SU-DHL-6 (cell line): Measurements from ENCODE around the gene BRD3OS.

ENCODE experiments used
- H2AFZ ChIP-seq: fragments of 200-600 bp; sonication (generic); 2 replicates; pipeline ENCODE4 v1.6.1; 2014; ENCODE audit warnings: low read depth, mild to moderate bottlenecking, moderate library complexity, mixed read lengths, antibody characterized with exemption, low read length; ENCODE audit not compliant: severe bottlenecking
- H3F3A ChIP-seq: fragments of 200-600 bp; shearing (Covaris generic); 2 replicates; pipeline ENCODE4 v1.6.0; 2016; ENCODE audit warnings: antibody characterized with exemption, mild to moderate bottlenecking; ENCODE audit not compliant: insufficient read depth
- H3K27ac ChIP-seq: fragments of 200-600 bp; sonication (generic); 2 replicates; pipeline ENCODE4 v1.5.1; 2016; ENCODE audit warnings: low read depth, mild to moderate bottlenecking, low read length, moderate library complexity, mixed read lengths
- H3K27me3 ChIP-seq: fragments of 200-600 bp; sonication (generic), shearing (Covaris generic); 2 replicates; pipeline ENCODE4 v1.6.0; 2014; ENCODE audit warnings: mild to moderate bottlenecking, low read length
- H3K36me3 ChIP-seq: fragments of 200-600 bp; sonication (generic); 2 replicates; pipeline ENCODE4 v1.6.1; 2014; ENCODE audit warnings: mild to moderate bottlenecking, low read length, mixed read lengths
- H3K4me2 ChIP-seq: fragments of 300-600, 200-600 bp; shearing (Covaris generic), sonication (generic); 2 replicates; pipeline ENCODE4 v1.6.0; 2014; ENCODE audit warnings: low read length, low read depth, mild to moderate bottlenecking; ENCODE audit not compliant: poor library complexity, severe bottlenecking
- H3K4me3 ChIP-seq: fragments of 200-600 bp; sonication (generic); 2 replicates; pipeline ENCODE4 v1.5.1; 2014; ENCODE audit warnings: antibody characterized with exemption, low read length, mild to moderate bottlenecking, mixed read lengths; ENCODE audit not compliant: insufficient read depth, poor library complexity, severe bottlenecking
- H3K79me2 ChIP-seq: fragments of 200-600 bp; sonication (generic); 2 replicates; pipeline ENCODE4 v1.6.1; 2014; ENCODE audit warnings: mild to moderate bottlenecking, low read length, moderate library complexity; ENCODE audit not compliant: insufficient read depth
- H3K9ac ChIP-seq: fragments of 200-600 bp; sonication (generic); 2 replicates; pipeline ENCODE4 v1.7.0; 2014; ENCODE audit warnings: mild to moderate bottlenecking, low read length
- H3K9me2 ChIP-seq: fragments of 200-600 bp; sonication (generic); replicated peaks from 2 replicates; pipeline ENCODE4 v1.6.1; 2014; ENCODE audit warnings: low read length; ENCODE audit not compliant: insufficient read depth
- H3K9me3 ChIP-seq: fragments of 200-600 bp; sonication (generic); 2 replicates; pipeline ENCODE4 v1.6.1; 2014; ENCODE audit warnings: low read length, mixed read lengths; ENCODE audit not compliant: insufficient read depth
- H4K20me1 ChIP-seq: fragments of 200-600 bp; sonication (generic); 2 replicates; pipeline ENCODE4 v1.6.1; 2014; ENCODE audit warnings: low read depth, mild to moderate bottlenecking, antibody characterized with exemption, low read length, moderate library complexity, mixed read lengths
- CTCF ChIP-seq: fragments of 200-600 bp; sonication (generic); IDR thresholded peaks from one replicate; pipeline ENCODE4 v1.5.1; 2017; ENCODE audit warnings: antibody characterized with exemption, mild to moderate bottlenecking, low read length, moderate library complexity; ENCODE audit not compliant: insufficient read depth, poor library complexity, severe bottlenecking
- EZH2phosphoT487 ChIP-seq: fragments of 200-600 bp; sonication (generic), shearing (Covaris generic); conservative IDR thresholded peaks from 2 replicates; pipeline ENCODE4 v1.6.1; 2018; ENCODE audit warnings: mild to moderate bottlenecking, antibody characterized with exemption, low read length, moderate library complexity, mixed read lengths

The BRD3OS gene

GRCh38 chr9:134003237-134003636, 22.0 kb upstream of the BRD3OS start:
- Histone ChIP-seq H3K9ac (no peak overlapping the region), H3K79me2 (no peaks in the 10 kb centered on the region), H3F3A (no peaks in the 10 kb centered on the region), H3K27ac (no peak overlapping the region), H3K36me3 (no peaks in the 10 kb centered on the region), H4K20me1 (no peaks in the 10 kb centered on the region), H3K4me3 (no peak overlapping the region), H2AFZ (no peak overlapping the region), H3K27me3 (no peaks in the 10 kb centered on the region), H3K9me2 (no peaks in the 10 kb centered on the region), H3K9me3 (no peaks in the 10 kb centered on the region), H3K4me2 (no peak overlapping the region)
- no peak for TF ChIP-seq EZH2phosphoT487
- TF ChIP-seq CTCF: no peak

GRCh38 chr9:134004131-134004873, 21.0 kb upstream of the BRD3OS start:
- TF ChIP-seq CTCF: no peak
- no peak for TF ChIP-seq EZH2phosphoT487
- Histone ChIP-seq H3K9me3 (no peaks in the 10 kb centered on the region), H3K36me3 (no peaks in the 10 kb centered on the region), H2AFZ (no peak overlapping the region), H3K4me3 (no peak overlapping the region), H3K79me2 (no peaks in the 10 kb centered on the region), H3K27me3 (no peaks in the 10 kb centered on the region), H3K9me2 (no peaks in the 10 kb centered on the region), H3K9ac (no peak overlapping the region), H4K20me1 (no peaks in the 10 kb centered on the region), H3K4me2 (no peak overlapping the region), H3K27ac (no peak overlapping the region), H3F3A (no peaks in the 10 kb centered on the region)

GRCh38 chr9:134004881-134005280, 20.4 kb upstream of the BRD3OS start:
- Histone ChIP-seq H3K79me2 (no peaks in the 10 kb centered on the region), H3K9me2 (no peaks in the 10 kb centered on the region), H3K9ac (no peak overlapping the region), H3K27ac (no peak overlapping the region), H3K9me3 (no peaks in the 10 kb centered on the region), H3K36me3 (no peaks in the 10 kb centered on the region), H3K27me3 (no peaks in the 10 kb centered on the region), H3F3A (no peaks in the 10 kb centered on the region), H4K20me1 (no peaks in the 10 kb centered on the region), H2AFZ (no peak overlapping the region), H3K4me2 (no peak overlapping the region), H3K4me3 (no peak overlapping the region)
- TF ChIP-seq CTCF: no peak
- TF ChIP-seq EZH2phosphoT487: no peak
